LNCAP (cell line): ENCODE data around the gene PIK3AP1.

ENCODE experiments used
- TF ChIP-seq, protein P1 (sequence below): fragments of 450-650 bp; IDR thresholded peaks from 2 replicates; pipeline ENCODE4 v1.5.1; 2017; ENCODE audit warnings: mild to moderate bottlenecking

Gene PIK3AP1

GRCh38 chr10:96720422-96721206, at the start of gene PIK3AP1:
PIK3AP1 (minus strand) TSS chr10:96720514; CDS start chr10:96720394, 120 bp downstream.
- TF ChIP-seq, protein P1, sequence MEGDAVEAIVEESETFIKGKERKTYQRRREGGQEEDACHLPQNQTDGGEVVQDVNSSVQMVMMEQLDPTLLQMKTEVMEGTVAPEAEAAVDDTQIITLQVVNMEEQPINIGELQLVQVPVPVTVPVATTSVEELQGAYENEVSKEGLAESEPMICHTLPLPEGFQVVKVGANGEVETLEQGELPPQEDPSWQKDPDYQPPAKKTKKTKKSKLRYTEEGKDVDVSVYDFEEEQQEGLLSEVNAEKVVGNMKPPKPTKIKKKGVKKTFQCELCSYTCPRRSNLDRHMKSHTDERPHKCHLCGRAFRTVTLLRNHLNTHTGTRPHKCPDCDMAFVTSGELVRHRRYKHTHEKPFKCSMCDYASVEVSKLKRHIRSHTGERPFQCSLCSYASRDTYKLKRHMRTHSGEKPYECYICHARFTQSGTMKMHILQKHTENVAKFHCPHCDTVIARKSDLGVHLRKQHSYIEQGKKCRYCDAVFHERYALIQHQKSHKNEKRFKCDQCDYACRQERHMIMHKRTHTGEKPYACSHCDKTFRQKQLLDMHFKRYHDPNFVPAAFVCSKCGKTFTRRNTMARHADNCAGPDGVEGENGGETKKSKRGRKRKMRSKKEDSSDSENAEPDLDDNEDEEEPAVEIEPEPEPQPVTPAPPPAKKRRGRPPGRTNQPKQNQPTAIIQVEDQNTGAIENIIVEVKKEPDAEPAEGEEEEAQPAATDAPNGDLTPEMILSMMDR: 0 out of 2 replicates have a peak, but pooled peaks have one; percentile 15

- TF ChIP-seq, protein P1: no peak
Measured at GRCh38 chr10:96768136-96768535, 47.8 kb upstream of the PIK3AP1 start.

DNA sequence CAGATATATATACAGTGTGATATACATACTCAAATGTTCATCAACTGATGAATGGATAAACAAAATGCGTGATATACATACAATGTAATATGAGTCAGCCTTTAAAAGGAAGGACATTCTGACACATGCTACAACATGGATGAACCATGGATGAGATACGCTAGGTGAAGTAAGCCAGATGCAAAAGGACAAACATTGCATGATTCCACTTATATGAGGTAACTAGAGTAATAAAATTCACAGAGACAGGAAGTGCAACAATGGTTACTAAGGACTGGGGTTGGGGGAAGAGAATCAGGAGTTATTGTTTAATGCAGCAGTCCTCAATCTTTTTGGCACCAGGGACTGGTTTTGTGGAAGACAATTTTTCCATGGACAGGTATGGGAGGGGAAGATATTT, 47.3 kb upstream of the PIK3AP1 start:
- TF ChIP-seq, protein P1: no peak

DNA sequence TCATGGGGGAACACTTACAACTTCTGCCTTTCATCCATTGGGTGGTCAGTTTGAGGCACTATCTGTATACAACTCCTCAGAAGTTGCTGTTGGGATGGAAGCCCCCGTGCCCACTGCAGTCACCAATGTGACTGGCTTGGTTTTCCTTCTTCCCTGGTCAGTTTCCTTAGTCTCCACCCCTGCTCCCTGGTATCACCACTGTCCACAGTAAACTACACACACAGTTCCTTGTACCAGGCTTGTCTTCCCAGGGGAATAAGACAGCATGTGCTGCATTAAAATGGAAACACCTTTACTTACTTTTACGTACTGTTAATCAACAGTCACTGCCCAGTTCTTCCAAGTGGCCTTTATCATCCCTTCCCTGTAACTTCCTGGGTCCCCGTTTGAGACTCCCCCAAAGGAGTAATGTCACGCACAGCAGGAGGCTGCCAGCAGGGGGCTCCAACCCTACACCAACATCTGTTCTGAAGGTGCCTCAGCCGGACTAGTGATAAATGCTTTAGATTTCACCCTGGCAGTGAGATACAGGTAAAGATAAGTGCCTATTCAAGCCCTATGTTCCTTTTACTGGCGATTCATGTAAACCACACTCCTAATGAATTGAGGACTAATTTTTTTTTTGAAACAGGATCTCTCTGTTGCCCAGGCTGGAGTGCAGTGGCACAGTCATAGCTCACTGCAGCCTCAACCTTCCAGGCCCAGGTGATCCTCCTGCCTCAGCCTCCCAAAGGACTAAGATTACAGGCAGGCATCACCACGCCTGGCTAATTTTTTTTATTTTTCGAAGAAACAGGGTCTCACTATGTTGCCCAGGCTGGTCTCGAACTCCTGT, 45.3 kb upstream of the PIK3AP1 start:
- TF ChIP-seq, protein P1: peak; percentile 91

- TF ChIP-seq, protein P1: no peak
Measured at GRCh38 chr10:96764425-96765060, 44.2 kb upstream of the PIK3AP1 start.

- TF ChIP-seq, protein P1: no peak
Measured at GRCh38 chr10:96758423-96758822, 38.1 kb upstream of the PIK3AP1 start.

- TF ChIP-seq, protein P1: no peak
Measured at GRCh38 chr10:96756111-96756903, 36.0 kb upstream of the PIK3AP1 start.
